NCI-H128 (cell line): ENCODE results near the gene ZNF620.
"Not testable (repeated sequence)": the region's sequence is repeated elsewhere in the genome, so short reads cannot be mapped to it uniquely, and the experiment has no call there.

Source experiments
- DNase-seq: peaks from one replicate; lab custom pipeline; 2025; ENCODE audit not compliant: unreplicated experiment; lab: John Stamatoyannopoulos, UW

ZNF620 gene

DNA sequence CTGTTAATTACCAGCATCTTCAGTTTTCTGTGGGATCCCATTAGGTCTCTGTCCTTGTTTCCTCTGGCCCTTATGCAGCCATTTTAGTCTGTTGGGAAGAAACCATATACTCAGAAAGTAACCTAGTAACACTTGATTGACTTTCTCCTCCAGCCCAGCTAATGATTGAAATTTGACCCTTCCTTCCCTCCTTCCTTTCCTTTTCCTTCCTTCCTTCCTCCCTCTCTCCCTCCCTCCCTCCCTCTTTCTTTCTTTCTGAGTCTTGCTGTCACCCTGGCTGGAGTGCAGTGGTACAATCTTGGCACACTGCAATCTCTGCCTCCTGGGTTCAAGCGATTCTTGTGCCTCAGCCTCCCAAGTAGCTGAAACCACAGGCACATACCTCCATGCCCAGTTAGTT is 5.9 kb upstream of the ZNF620 start:
- no peak for DNase-seq

DNA sequence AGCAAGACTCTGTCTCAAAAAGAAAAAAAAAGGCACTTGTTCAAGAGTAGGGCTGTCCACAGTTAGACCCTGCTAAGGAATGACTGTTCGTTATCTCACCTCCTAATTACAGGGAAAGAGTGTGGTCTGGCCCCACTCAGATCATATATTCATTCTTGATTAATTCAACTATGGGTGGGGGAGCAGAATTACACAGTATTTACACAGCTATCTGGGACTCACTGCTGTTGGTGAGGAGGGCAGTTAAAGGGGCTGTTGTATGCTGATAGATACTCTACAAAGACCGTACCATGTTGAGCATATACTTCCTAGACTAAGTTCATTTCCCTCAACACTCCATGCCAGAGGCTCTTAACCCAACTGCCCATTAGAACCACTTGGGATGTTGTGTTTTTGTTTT is 3.8 kb upstream of the ZNF620 start:
- no peak for DNase-seq

DNA sequence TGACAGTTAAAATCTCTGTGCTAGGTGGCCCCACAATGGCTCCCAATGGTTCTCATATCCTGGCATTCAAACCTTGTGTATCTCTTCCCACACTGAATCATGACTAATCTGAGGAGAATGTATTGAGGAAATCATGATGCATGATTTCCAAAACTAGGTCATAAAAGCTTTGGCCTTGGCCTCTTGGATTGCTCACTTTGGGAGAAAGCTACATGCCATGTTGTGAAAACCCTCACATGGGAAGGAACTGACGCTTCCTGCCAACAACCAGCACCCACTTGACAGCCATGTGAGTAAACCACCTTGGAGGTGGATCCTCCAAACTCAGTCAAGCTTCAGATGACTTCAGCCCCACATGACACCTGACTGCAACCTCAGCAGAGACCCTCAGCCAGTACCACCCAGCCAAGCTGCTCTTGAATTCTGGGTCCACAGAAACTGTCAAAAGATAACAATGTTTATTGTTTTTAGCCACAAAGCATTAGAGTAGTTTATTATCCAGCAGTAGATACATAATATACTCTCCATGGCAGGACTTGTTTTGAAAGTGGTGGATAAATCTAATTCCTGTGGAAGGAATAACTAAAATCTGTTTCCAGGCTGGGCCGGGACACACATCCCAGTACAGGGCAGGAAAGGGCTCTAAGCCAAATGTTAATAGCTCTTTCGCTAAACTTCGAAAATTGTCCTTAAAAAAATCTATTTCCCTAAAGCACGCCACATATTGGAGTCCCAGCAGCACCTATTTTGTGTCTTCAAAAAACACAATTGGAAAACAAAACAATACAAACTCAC is 1.0 kb upstream of the ZNF620 start:
- no peak for DNase-seq

DNA sequence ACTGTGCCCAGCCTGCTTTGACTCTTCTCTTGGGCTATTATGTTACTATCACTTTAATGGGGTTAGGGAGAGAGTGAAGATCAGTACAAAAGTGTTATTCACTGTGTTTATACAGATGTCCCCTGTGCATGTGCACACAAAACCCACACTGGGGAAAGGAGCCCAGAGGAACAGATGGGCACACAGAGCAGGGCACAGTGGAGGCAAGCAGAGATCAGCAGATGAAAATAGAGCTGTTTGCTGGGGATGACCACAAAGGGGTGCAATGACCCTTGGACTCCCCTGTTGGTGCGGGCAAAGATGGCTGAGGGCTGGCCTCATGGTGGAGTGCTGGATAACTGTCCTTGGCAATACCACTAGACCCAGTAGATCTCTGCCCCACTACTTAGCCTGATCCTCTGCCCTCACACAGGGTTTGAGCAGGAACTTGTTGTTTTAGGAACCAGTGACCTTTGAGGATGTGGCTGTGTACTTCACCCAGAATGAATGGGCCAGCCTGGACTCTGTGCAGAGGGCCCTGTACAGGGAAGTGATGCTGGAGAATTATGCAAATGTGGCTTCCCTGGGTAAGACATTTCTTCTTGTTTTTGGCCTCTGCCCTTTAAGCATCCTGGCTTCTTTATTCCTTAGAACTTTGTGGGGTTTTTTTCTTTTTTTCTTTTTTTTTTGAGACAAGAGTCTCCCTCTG is 5.3 kb downstream of the ZNF620 start:
- no peak for DNase-seq

DNA sequence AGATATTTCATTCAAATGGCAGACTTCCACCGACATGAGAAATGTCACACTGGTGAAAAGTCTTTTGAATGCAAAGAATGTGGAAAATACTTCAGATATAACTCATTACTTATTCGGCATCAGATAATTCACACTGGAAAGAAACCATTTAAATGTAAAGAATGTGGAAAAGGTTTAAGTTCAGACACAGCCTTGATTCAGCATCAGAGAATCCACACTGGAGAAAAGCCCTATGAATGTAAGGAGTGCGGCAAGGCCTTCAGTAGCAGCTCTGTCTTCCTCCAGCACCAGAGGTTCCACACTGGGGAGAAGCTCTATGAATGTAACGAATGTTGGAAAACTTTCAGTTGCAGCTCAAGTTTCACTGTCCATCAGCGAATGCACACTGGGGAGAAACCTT is 10.4 kb downstream of the ZNF620 start:
- no peak for DNase-seq

DNA sequence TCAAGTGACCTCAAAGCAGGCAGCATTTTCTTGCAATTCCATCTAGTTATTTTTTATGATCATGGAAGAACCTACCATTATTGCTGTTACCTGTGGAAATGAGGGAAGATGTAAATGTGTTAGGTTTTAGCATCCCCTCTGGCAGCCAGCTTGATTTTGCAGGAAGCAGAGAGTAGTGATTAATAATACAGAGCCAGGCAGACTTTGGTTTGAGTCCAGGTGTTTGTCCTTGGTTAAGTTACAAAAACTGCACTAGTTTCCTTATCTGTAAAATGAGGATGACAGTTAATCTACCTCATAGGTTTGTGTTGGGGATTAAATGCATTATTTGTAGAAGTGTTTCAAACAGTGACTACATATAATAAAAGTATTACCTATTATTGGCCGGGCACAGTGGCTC is 12.2 kb downstream of the ZNF620 start:
- DNase-seq: no peak

DNA sequence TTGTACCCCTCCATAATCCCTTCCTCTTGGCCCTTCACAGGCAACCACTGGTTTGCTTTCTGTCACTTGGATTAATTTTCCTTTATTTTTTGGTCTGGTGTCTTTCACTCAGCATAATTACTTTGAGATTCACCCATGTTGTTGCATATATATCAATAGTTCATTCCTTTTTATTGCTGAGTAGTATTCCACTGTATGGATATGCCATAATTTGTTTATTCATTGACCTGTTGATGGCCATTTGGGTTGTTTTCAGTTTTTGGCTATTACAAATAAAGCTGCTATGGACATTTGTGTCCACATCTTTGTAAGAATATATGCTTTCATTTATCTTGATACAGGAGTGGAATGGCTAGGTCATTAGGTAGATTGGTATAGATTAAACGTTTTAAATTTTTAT is 13.0 kb downstream of the ZNF620 start:
- no peak for DNase-seq

DNA sequence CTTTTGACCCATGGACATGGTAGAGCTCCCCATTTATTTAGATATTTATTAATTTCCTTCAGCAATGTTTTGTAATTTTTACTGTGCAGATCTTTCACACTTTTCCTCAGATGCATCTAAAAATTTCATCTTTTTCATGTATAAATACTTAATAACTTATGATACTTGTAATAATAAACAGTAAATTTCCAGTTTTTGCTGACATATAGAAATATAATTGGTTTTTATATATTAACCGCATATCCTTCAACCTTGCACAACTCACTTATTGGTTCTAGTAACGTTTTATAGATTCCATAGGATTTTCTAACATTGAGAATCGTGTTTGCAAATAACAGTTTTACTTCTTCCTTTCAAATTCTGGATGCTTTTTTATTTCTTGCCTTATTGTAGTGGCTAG is 15.4 kb downstream of the ZNF620 start:
- no peak for DNase-seq

DNA sequence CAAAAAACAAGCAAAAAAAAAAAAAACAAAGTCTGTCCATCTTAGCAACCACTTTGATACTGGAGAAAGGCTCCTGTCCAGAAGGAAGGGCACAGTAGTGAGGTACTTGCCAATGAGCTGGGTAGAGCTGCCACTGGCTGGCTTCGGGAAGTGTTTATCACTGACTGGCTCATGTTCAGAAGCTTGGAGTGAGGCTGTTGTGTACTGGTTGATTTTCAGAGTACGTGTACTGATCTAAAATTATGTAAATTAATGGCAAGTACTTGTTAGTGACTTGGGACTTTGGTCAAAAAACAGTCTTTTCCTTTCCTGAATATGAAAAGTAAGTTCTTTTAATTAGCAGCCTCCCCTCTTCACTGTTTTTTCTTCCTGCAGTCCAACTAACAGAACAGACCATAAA is 17.9 kb downstream of the ZNF620 start:
- DNase-seq: no peak

DNA sequence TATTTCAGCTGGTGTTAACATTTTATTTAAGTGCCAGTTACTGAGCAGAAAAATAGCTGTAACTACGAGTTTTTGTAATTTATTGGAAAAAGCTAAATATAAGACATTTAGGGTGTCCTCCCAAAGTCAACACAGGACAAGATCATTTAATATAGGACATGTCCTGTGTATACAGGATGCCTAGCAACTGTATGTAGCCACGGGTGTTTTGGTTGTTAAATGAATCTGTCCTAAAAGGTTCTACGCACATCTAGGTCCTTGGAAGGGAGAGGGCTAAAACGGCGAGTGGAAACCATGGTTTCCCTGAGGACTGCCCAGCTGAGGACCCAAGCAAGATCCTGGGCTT is 18.4 kb downstream of the ZNF620 start:
- no peak for DNase-seq

DNA sequence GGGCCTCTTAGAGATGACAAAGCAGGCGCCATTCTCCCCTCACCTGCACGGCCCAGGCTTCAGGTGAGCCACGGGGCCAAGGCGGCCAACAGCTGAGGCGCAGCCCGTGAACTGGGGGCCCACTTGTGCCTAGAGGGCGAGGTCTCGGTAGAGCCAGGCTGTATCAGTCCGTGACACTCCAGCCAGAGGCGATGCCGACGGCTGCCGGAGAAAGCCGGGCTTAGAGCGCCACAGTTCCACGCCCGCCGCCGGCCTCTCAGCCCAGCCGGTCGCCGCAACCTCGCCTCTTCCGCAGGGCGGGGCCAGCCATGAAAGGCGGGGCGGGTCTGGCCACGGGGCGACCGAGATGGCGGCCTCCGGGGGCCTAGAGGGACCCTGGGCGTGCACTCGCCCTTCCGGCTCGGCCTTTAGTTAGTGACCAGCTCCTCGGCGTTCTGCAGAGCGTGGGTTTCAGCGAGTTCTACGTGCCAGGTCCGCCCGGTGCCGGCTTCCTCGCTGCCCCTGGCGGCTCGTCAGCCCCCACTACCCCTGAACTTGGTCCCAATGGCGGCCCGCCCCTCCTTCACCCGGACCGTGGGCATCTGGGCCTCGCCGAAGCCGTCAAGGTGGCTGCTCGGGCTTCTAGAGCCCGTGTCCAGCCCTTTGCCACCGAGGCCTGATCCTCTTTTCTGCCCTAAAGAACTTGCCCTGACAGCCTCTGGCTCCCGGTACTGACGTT is 18.9 kb downstream of the ZNF620 start, which contains the start of gene ZNF621:
Gene ZNF621 (plus strand): TSS at position 393 of the 718 bp plus-strand sequence. CDS start 881 bp downstream, outside the sequence.
- peak; percentile 56 for DNase-seq

DNA sequence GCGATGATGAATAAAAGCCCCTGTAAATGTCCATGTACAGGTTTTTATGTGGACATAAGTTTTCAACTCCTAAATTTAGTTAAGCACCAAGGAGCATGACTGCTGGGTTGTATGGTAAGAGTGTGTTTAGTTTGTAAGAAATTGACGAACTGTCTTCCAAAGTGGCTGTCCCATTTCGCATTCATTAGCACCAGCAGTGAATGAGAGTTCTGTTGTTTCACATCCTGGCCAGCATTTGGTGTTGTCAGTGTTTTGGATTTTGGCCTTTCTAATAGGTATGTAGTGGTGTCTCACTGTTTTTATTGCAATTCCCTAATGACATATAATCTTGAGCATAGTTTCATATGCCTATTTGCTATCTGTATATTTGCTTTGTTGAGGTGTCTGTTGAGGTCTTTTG is 22.6 kb downstream of the ZNF620 start:
- DNase-seq: no peak

DNA sequence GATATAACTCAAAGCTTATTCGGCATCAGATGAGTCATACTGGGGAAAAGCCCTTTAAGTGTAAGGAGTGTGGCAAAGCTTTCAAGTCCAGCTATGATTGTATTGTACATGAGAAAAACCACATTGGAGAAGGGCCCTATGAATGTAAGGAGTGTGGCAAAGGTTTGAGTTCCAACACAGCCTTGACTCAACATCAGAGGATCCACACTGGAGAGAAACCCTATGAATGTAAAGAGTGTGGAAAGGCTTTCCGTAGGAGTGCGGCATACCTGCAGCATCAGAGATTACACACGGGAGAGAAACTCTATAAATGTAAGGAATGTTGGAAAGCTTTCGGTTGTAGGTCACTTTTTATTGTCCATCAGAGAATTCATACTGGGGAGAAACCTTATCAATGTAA is 26.4 kb downstream of the ZNF620 start:
- DNase-seq: no peak

DNA sequence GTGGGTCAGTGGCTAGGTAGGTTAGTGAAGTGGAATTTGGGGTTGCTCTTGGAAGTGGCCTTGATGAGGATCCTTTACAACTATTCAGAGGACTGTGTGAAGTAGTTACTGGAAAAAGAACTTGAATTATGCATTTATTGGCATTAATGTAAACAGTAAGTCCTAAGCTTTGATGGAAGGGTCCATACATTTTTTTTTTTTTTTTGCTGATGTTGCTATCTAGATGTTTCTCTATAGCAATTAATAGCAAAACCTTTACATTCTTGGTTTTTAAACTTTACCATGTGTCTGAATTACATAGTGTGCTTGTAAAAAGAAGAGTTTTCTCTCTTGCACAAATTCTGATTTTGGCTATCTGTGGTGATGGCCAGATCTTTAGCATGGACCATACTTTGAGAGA is 28.4 kb downstream of the ZNF620 start:
- no peak for DNase-seq

DNA sequence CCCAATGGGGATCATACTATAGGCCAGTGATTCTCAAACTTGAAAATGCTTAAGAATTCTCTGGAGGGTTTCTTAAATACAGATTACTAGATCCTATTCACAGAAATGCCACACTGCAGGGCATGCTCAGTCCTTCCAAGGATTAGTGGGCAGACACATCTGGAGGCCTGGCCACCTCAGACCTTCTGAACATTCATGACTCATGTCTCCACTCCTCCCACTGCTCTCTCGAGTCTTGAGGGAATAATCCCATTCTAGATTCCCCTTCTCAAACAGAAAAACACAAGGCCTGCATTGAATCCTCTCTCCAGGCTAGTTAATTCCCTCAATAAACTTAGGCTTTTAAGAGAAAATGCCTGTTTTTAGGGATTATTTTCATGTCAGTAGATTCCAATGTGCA is 41.0 kb downstream of the ZNF620 start:
- no peak for DNase-seq

DNA sequence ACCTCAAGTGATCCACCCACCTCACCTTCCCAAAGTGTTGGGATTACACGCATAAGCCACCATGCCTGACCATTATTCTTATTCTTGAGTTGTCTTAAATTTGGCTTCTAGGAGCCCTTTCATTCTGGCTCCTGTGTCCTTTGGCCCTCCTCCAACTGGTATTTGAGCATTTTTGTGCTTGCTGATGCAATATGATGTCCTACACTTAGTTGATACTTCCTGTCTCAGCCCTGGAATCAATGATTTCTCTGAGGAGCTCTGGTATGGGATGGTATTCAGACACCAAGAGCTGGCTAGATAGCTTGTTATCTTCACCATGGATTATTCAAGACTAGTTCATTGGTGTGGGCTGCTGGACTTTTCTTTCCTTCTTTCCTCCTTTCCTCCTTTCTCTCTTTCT is 44.3 kb downstream of the ZNF620 start:
- DNase-seq: no peak

DNA sequence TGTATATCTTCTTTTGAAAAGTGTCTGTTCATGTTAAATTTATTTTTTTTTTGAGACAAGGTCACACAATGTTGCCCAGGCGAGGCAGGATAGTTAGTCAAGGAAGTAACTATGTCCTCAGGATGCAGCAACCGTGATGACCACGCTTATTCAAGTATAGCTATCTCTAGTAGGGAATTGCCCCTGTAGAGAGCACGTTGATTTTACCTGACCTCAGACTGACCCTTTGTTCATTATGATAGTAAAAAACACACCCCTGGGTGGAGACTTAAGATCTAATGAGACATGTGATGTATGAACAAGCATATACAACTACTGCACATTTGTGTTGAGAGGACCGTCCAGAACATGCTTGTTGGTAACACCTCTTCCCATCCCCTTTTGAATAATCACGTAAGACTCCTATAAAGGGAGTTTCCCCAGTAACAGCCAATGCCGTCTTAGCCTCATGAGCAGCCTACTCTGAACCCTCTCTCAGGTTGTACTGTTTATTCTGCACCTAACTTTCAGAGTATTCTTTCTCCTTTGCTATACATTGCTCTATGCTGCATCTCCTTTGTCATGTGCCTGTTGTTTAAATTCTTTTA is 51.8 kb downstream of the ZNF620 start:
- DNase-seq: no peak

DNA sequence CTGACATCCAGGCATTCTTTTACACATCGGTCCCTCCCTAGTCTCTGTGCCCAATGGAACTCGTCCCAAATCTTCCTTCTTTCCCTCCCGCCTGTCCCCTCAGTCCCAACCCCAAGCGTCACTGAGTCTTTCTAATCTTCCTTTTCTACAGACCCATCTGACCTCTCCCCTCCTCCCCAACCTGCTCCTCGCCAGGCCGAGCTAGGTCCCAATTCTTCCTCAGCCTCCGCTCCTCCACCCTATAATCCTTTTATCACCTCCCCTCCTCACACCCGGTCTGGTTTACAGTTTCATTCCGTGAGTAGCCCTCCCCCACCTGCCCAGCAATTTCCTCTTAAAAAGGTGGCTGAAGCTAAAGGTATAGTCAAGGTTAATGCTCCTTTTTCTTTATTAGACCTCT is 56.6 kb downstream of the ZNF620 start:
- not testable (repeated sequence) for DNase-seq

DNA sequence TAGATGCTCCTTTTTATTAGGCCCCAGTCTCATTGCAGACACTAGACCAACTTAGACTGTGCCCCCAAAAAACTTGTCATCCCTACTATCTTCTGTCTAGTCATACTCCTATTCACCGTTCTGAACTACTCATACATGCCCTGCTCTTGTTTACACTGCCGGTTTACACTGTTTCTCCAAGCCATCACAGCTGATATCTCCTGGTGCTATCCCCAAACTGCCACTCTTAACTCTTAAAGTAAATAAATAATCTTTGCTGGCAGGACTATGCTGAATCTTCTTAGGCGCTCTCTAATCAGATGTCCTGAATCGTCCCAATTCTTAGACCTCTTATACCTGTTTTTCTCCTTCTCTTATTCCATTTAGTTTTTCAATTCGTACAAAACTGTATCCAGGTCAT is 59.8 kb downstream of the ZNF620 start:
- not testable (repeated sequence) for DNase-seq

DNA sequence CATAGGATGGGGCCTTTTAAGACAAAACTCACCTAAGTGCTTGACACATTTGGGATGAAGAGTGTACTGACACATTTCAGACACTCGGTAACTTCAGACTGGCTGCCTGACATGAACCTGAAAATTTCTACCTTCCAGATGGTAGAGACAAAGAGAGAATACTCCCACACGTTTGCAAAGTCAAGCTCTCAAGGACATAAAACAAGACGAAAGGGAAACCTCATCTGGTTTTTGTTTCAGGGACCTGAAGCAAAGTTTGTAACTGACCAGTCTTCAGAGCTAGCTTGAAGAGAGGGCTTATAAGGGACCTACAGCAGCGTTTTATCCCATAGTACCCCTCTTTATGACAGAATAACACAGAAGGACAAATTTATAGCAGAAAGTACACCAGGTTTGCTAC is 60.9 kb downstream of the ZNF620 start:
- DNase-seq: no peak
